ENCODE measurements around the gene SVIL. TPM values are rescaled to one million over a fixed set of nuclear protein-coding genes. Genes with fewer than 3 reads are reported as not detected.

Gene SVIL
- total and polyA plus RNA-seq, 2 of the 13 experiments (the other 11 are each of a cell fraction or from before 2014, with no cell fraction given): 3.9 to 12.1 TPM

DNA sequence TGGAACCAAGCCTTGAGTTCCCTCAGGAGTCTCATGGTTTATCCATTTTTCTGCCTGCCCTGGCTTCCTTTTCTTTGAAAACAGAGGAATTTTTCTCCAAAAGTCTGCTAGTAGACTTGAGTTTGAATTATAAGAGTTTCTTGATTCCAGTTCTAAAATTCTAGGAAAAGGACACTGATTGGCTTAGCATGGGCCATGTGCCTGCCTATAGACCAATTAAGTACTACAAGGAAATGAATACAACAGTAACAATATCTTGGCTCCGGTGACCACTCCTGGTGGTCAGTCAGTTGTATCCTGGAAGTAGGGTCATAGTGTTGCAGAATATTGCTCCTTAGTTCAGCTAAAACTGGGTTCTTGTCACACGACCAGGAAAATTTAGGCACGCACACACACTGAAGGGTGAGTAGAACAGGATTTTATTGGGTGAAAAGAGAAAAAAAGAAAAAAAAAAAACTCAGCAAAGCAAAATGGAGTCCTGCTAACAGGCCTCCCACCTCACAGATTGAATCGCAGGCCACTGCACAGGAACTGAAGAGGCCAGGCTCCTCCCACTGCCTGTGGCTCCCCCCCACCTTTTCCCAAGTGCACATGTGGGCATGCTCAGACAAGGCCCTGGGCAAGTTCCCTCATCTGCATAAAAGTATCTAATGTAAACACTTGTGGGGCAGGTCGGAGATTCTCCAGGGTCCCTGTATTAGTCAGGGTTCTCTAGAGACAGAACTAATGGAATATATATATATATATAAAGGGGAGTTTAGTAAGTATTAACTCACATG is 190.8 kb downstream of the SVIL start:
- peaks cover 31% of the 10 kb centered on the region for H3K4me1 ChIP-seq (ENCODE audit: insufficient read depth, low read length)
- H4K20me1 ChIP-seq (ENCODE audit: insufficient read depth, low read length): no peaks in the 10 kb centered on the region
- H3K9me3 ChIP-seq (ENCODE audit: low read length): no peaks in the 10 kb centered on the region
- peaks cover 19% of the 10 kb centered on the region for H3K79me2 ChIP-seq (ENCODE audit: insufficient read depth, low read length)
- peak overlapping the region; percentile 58 for H3K27ac ChIP-seq (ENCODE audit: extremely low read length, insufficient read depth, low read length)
- peak overlapping the region; percentile 17; the same call in 1 of the 2 replicates for H3K9ac ChIP-seq (ENCODE audit: insufficient read depth, low read depth, low read length)
- DNase-seq (ENCODE audit: low spot score) (peak; percentile 50), FAIRE-seq (no peak), ATAC-seq (peak; percentile 77)
- POLR2A ChIA-PET: no interaction called here
- intact Hi-C loops (cut with micrococcal nuclease; ENCODE audit: unreplicated experiment) (loop anchor here (2.0 kb wide), 1 partner anchor 203 kb away; no protein-coding TSS in a partner anchor), in situ Hi-C loops (cut with HindIII; ENCODE audit: extremely low pct_ligation_motif_present, low pct_unique_long_range_greater_than_20kb) (no loop called here)
- H3K36me3 ChIP-seq (replicated peaks in 1 of 2; ENCODE audit: control insufficient read depth in 1 of 2, insufficient read depth in 2 of 2, low read length in 2 of 2): peaks cover 0 to 3% of the 10 kb centered on the region in 2 experiments; a peak in 1 of 5 replicates
- no TSS peak for BruUV-seq (replicated peaks)
- H2AFZ ChIP-seq (ENCODE audit: low read length): no peak overlapping the region
- no peak overlapping the region for H3K4me2 ChIP-seq (ENCODE audit: low read depth, low read length)
- no peaks in the 10 kb centered on the region for H3K27me3 ChIP-seq (ENCODE audit: control insufficient read depth in 1 of 2, insufficient read depth in 2 of 2, low read length in 2 of 2)
- CTCF ChIA-PET (ENCODE audit: low intra/inter-chr PET ratio, low total read pairs): no interaction called here
- 81% methylated on average over 5 of the region's 5 CpGs for WGBS (ENCODE audit: low lambda C conversion rate)
- H3K4me3 ChIP-seq (replicated peaks in 1 of 3; ENCODE audit: insufficient read depth in 1 of 3, low read depth in 2 of 3, low read length in 3 of 3): no peak overlapping the region
- TF ChIP-seq, protein P1, sequence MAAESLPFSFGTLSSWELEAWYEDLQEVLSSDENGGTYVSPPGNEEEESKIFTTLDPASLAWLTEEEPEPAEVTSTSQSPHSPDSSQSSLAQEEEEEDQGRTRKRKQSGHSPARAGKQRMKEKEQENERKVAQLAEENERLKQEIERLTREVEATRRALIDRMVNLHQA (CRISPR knock-in tag; IDR thresholded peaks at IDR 0.05): no peak
- TF ChIP-seq FOXC1 (CRISPR knock-in tag; IDR thresholded peaks at IDR 0.05; ENCODE audit: borderline replicate concordance) (no peak), NAIF1 (CRISPR knock-in tag; IDR thresholded peaks at IDR 0.05; ENCODE audit: borderline replicate concordance) (no peak), RAD21 (CRISPR knock-in tag; IDR thresholded peaks at IDR 0.05) (no peak), ZNF121 (CRISPR knock-in tag; IDR thresholded peaks at IDR 0.05) (no peak), HNF4A (CRISPR knock-in tag; IDR thresholded peaks at IDR 0.05) (no peak), SAP130 (CRISPR knock-in tag; IDR thresholded peaks at IDR 0.05; ENCODE audit: low read depth) (0 out of 2 replicates have a peak, but pooled peaks have one; percentile 29), ZNF83 (CRISPR knock-in tag; IDR thresholded peaks at IDR 0.05; ENCODE audit: borderline replicate concordance) (no peak), TBL1XR1 (IDR thresholded peaks at IDR 0.05; ENCODE audit: borderline replicate concordance, low read length, partially characterized antibody) (no peak), ATF7 (IDR thresholded peaks at IDR 0.05) (no peak), ATF7 (CRISPR knock-in tag; IDR thresholded peaks at IDR 0.05) (no peak), ZNF496 (CRISPR knock-in tag; IDR thresholded peaks at IDR 0.05; ENCODE audit: insufficient replicate concordance) (no peak), MIER3 (CRISPR knock-in tag; IDR thresholded peaks at IDR 0.05; ENCODE audit: borderline replicate concordance) (no peak), ZNF775 (CRISPR knock-in tag; IDR thresholded peaks at IDR 0.05; ENCODE audit: borderline replicate concordance) (no peak)
- TF ChIP-seq, protein P2, sequence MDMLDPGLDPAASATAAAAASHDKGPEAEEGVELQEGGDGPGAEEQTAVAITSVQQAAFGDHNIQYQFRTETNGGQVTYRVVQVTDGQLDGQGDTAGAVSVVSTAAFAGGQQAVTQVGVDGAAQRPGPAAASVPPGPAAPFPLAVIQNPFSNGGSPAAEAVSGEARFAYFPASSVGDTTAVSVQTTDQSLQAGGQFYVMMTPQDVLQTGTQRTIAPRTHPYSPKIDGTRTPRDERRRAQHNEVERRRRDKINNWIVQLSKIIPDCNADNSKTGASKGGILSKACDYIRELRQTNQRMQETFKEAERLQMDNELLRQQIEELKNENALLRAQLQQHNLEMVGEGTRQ (IDR thresholded peaks at IDR 0.05; ENCODE audit: low read depth, low read length): no peak
- TF ChIP-seq, protein P2 (CRISPR knock-in tag; IDR thresholded peaks at IDR 0.05; ENCODE audit: borderline replicate concordance): peak; percentile 26; the same call in 1 of the 2 replicates
- TF ChIP-seq, protein P3, sequence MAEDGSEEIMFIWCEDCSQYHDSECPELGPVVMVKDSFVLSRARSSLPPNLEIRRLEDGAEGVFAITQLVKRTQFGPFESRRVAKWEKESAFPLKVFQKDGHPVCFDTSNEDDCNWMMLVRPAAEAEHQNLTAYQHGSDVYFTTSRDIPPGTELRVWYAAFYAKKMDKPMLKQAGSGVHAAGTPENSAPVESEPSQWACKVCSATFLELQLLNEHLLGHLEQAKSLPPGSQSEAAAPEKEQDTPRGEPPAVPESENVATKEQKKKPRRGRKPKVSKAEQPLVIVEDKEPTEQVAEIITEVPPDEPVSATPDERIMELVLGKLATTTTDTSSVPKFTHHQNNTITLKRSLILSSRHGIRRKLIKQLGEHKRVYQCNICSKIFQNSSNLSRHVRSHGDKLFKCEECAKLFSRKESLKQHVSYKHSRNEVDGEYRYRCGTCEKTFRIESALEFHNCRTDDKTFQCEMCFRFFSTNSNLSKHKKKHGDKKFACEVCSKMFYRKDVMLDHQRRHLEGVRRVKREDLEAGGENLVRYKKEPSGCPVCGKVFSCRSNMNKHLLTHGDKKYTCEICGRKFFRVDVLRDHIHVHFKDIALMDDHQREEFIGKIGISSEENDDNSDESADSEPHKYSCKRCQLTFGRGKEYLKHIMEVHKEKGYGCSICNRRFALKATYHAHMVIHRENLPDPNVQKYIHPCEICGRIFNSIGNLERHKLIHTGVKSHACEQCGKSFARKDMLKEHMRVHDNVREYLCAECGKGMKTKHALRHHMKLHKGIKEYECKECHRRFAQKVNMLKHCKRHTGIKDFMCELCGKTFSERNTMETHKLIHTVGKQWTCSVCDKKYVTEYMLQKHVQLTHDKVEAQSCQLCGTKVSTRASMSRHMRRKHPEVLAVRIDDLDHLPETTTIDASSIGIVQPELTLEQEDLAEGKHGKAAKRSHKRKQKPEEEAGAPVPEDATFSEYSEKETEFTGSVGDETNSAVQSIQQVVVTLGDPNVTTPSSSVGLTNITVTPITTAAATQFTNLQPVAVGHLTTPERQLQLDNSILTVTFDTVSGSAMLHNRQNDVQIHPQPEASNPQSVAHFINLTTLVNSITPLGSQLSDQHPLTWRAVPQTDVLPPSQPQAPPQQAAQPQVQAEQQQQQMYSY (CRISPR knock-in tag; IDR thresholded peaks at IDR 0.05): no peak
- TF ChIP-seq, protein P4, sequence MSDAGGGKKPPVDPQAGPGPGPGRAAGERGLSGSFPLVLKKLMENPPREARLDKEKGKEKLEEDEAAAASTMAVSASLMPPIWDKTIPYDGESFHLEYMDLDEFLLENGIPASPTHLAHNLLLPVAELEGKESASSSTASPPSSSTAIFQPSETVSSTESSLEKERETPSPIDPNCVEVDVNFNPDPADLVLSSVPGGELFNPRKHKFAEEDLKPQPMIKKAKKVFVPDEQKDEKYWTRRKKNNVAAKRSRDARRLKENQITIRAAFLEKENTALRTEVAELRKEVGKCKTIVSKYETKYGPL (CRISPR knock-in tag; IDR thresholded peaks at IDR 0.05): no peak
